Ascending aorta (tissue), 2 donors: ENCODE results near the gene TENT5C. TPM values are rescaled to one million over a fixed set of nuclear protein-coding genes. Genes with fewer than 3 reads are reported as not detected.

Experiments
- DNase-seq, 2 donors: peaks; one replicate each; pipeline ENCODE4 v3.0.0-alpha.2; 2019; ENCODE audit warnings: low spot score in 2 of 2
- H3K27ac ChIP-seq, 2 donors: fragments of 200-600 bp; sonication (generic); one replicate each; pipeline ENCODE4 v1.5.1; 2016 to 2017; ENCODE audit warnings: mild to moderate bottlenecking in 1 of 2
- H3K27me3 ChIP-seq: fragments of 200-600 bp; sonication (generic); one replicate; pipeline ENCODE4 v1.5.1; 2017
- H3K36me3 ChIP-seq, 2 donors: fragments of 200-600 bp; sonication (generic); one replicate each; pipeline ENCODE4 v1.5.1; 2016
- H3K4me1 ChIP-seq, 2 donors: fragments of 200-600 bp; sonication (generic); one replicate each; pipeline ENCODE4 v1.5.1; 2016 to 2017; ENCODE audit warnings: mild to moderate bottlenecking in 1 of 2
- H3K4me3 ChIP-seq, 2 donors: fragments of 200-600 bp; sonication (generic); one replicate each; pipeline ENCODE4 v1.5.1; 2016 to 2017; ENCODE audit warnings: mild to moderate bottlenecking in 1 of 2
- H3K9me3 ChIP-seq, 2 donors: fragments of 200-600 bp; sonication (generic); one replicate each; pipeline ENCODE4 v1.5.1; 2016
- intact Hi-C: fragments of 100-400 bp; cut with DNase I; formaldehyde crosslinking; loops from one replicate; pipeline ENCODE4 v1.15.1; 2023
- total RNA-seq: library from RNA; depleted of rRNA; stranded (reverse); fragments of >200 nt; gene quantifications from one replicate; pipeline ENCODE4 v1.1.0, GENCODE V29; 2016
- TF ChIP-seq, protein P1 (sequence below), 3 experiments: fragments of 200-600 bp in 2 of 3; fragments of 450-650 bp in 1 of 3; sonication (generic) in 2 of 3; IDR thresholded peaks; one replicate each; pipeline ENCODE4 v1.5.1; 2016 to 2019; ENCODE audit warnings: antibody characterized with exemption in 3 of 3, mild to moderate bottlenecking in 1 of 3, moderate library complexity in 1 of 3

Gene TENT5C
- total RNA-seq, 1 donor from 2014 or later: 0.32 TPM

DNA sequence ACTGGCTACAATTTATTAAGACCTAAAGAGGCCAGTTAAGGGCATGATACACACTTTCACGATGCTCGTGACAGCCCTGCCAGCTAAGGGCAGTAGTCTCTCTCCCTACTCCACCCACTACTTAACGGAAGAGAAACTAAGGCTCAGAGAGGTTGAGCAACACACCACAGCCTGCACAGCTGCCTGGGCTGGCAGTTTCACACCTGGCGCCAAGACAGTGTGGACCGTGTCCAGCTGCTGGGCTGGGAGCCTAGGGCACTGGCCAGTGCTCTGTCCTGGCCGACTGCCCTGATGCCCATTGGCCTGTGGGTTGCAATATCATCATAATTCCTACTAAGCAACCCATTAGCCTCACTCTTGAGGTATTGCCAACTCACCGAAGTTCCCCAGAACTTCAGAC lies 27.6 kb downstream of the TENT5C start:
- Histone ChIP-seq H3K4me3 (no peak overlapping the region), H3K9me3 (no peaks in the 10 kb centered on the region), H3K36me3 (no peaks in the 10 kb centered on the region), H3K27me3 (no peaks in the 10 kb centered on the region), H3K4me1 (peaks cover 0 to 17% of the 10 kb centered on the region in 2 donors), H3K27ac (no peak overlapping the region)
- TF ChIP-seq, protein P1, sequence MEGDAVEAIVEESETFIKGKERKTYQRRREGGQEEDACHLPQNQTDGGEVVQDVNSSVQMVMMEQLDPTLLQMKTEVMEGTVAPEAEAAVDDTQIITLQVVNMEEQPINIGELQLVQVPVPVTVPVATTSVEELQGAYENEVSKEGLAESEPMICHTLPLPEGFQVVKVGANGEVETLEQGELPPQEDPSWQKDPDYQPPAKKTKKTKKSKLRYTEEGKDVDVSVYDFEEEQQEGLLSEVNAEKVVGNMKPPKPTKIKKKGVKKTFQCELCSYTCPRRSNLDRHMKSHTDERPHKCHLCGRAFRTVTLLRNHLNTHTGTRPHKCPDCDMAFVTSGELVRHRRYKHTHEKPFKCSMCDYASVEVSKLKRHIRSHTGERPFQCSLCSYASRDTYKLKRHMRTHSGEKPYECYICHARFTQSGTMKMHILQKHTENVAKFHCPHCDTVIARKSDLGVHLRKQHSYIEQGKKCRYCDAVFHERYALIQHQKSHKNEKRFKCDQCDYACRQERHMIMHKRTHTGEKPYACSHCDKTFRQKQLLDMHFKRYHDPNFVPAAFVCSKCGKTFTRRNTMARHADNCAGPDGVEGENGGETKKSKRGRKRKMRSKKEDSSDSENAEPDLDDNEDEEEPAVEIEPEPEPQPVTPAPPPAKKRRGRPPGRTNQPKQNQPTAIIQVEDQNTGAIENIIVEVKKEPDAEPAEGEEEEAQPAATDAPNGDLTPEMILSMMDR (IDR thresholded peaks at IDR 0.05): no peak
- intact Hi-C loops: no loop called here
- peak in 1 of 2 donors; percentile 45 for DNase-seq

DNA sequence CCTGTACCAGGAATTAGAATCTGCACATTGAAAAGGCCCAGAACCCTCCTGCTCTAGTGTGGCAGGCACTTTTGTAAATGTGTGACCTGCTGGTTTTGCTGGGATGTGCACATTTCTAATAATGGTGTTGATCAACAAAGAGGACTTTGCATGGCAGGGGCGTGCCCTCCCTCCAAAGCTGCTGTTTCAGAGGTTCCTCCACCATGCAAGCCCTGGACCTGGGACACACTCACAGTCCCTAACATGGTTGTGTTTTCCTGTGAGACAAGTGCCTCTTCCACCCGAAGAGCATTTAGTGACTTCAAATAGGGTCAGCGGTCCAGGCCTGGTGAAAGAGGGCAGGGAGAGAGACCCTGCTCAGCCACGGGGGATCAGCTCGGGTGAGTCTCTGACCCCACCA lies 28.1 kb downstream of the TENT5C start:
- Histone ChIP-seq H3K4me1 (peaks cover 0 to 17% of the 10 kb centered on the region in 2 donors), H3K36me3 (no peaks in the 10 kb centered on the region), H3K9me3 (no peaks in the 10 kb centered on the region), H3K27ac (no peak overlapping the region), H3K27me3 (no peaks in the 10 kb centered on the region), H3K4me3 (no peak overlapping the region)
- intact Hi-C loops: no loop called here
- DNase-seq: peak in 1 of 2 donors; percentile 53
- TF ChIP-seq, protein P1 (IDR thresholded peaks at IDR 0.05): no peak

DNA sequence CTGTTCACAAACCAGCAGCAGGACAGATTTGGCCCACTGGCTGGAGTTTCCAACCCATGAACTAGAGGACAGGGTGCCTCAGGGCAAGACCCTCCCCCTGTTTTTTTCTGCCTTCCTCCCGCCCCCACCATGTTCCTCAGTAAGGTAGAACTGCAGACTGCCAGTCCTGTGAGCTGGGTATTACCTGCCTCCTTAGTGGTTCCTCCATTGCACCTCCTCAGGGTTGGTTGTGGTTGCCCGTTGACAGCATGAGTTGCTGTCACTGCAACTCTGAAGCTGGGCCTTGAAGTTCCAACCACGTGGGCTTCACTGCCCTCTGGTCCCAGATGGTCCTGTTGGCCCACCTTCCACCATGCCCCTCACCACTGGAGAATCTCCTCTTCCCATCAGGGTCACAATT lies 28.8 kb downstream of the TENT5C start:
- no peaks in the 10 kb centered on the region for H3K36me3 ChIP-seq
- TF ChIP-seq, protein P1 (IDR thresholded peaks at IDR 0.05): no peak
- H3K4me3 ChIP-seq: no peak overlapping the region
- H3K9me3 ChIP-seq: no peaks in the 10 kb centered on the region
- peak in 1 of 2 donors; percentile 19 for DNase-seq
- intact Hi-C loops: no loop called here
- no peak overlapping the region for H3K27ac ChIP-seq
- H3K27me3 ChIP-seq: no peaks in the 10 kb centered on the region
- H3K4me1 ChIP-seq: peaks cover 0 to 17% of the 10 kb centered on the region in 2 donors

DNA sequence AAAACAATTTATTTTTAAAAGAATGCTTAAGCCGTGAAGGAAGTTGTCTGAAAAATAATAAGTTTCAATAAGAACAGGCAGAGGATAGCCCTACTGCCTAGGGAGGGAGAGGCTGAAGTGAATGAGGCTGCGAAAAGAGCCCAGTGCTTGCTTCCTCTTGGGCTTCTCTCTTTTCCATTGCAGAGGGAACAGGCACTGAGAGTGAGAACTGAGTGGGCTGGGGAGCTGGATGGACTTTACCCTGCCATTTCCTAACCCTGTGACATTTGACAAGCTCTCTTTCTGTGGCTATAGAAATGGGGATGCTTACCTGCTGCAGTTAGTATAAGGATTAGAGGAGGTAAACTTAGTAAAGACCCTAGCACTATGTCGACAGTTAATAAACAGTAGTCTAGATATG lies 30.0 kb downstream of the TENT5C start:
- Histone ChIP-seq H3K27me3 (no peaks in the 10 kb centered on the region), H3K4me3 (no peak overlapping the region), H3K4me1 (peaks cover 0 to 12% of the 10 kb centered on the region in 2 donors), H3K36me3 (no peaks in the 10 kb centered on the region), H3K9me3 (no peaks in the 10 kb centered on the region), H3K27ac (no peak overlapping the region)
- TF ChIP-seq, protein P1 (IDR thresholded peaks at IDR 0.05): no peak
- intact Hi-C loops: no loop called here
- peak in 1 of 2 donors; percentile 12 for DNase-seq

DNA sequence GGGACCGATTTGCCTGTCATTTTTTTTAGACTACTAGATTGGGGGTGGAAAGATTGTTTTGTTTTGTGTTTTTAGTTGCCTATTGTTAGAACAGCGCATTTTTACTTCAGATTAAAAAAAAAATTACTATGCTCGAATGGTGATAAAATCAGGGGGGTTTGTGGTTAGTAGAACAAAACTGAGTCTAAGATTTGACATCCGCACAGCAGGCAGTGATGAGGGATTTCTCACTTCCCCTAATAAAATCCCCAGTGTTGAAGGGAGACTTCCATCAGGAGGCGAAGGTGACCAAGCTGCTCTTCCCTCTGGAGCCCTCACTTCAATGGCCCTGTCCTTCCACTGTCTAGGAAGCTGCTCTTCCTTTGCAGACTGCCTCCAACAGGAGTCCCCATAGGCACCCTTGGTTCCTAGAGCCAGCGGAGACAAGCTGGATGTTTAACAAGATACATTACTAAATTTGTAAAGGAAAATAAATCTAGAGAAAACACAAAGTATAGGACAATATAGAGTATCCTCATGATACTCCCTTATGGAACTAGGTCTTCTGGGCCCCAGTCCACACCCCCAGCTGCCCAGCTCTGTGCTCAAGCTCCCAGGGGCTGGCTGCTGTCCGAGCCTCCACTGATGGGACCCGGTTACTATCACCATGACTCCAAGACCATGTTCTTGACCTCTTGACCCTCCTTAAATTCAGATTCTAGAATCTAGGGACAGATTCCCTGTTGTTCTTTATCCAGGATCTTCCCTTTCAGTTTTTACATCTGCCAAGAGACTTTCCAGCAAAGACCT lies 31.0 kb downstream of the TENT5C start:
- intact Hi-C loops: no loop called here
- H3K27me3 ChIP-seq: no peaks in the 10 kb centered on the region
- H3K27ac ChIP-seq: no peak overlapping the region
- H3K4me1 ChIP-seq: peaks cover 0 to 12% of the 10 kb centered on the region in 2 donors
- H3K36me3 ChIP-seq: no peaks in the 10 kb centered on the region
- no peaks in the 10 kb centered on the region for H3K9me3 ChIP-seq
- TF ChIP-seq, protein P1 (IDR thresholded peaks at IDR 0.05): no peak
- DNase-seq: peak in 1 of 2 donors; percentile 27
- H3K4me3 ChIP-seq: no peak overlapping the region
